ENCODE data around the gene EMD.

The EMD gene

GRCh38 chrX:154403192-154403591, 24.1 kb downstream of the EMD start:
- Histone ChIP-seq H3K36me3 (peaks cover 22 to 34% (median 24%) of the 10 kb centered on the region in 11 experiments), H3K4me2 (no peak overlapping the region), H3K4me1 (peaks cover 2 to 26% (median 10%) of the 10 kb centered on the region in 10 experiments; a peak in 18 of 20 replicates), H3K27me3 (peaks cover 0 to 50% (median 19%) of the 10 kb centered on the region in 11 experiments; a peak in 17 of 22 replicates), H3K9ac (no peak overlapping the region), H3K9me3 (replicated peaks in 1 of 11) (peaks cover 6 to 19% (median 13%) of the 10 kb centered on the region in 11 experiments; a peak in 18 of 22 replicates), H4K20me1 (peaks cover 36 to 64% (median 46%) of the 10 kb centered on the region in 11 experiments; a peak in 21 of 22 replicates), H3K27ac (no peak overlapping the region), H3K4me3 (no peak overlapping the region)
- TF ChIP-seq Cebpa-rat (IDR thresholded peaks at IDR 0.05): no peak

GRCh38 chrX:154403858-154404257, 24.8 kb downstream of the EMD start:
- H3K27me3 ChIP-seq: peaks cover 0 to 57% (median 22%) of the 10 kb centered on the region in 11 experiments; a peak in 17 of 22 replicates
- H3K9ac ChIP-seq: no peak overlapping the region
- peaks cover 0 to 12% (median 7%) of the 10 kb centered on the region in 11 experiments; a peak in 15 of 22 replicates for H3K9me3 ChIP-seq (replicated peaks in 1 of 11)
- peaks cover 22 to 34% (median 24%) of the 10 kb centered on the region in 11 experiments for H3K36me3 ChIP-seq
- H3K4me1 ChIP-seq: peaks cover 9 to 29% (median 16%) of the 10 kb centered on the region in 10 experiments; a peak in 19 of 20 replicates
- no peak overlapping the region for H3K4me3 ChIP-seq
- peaks cover 34 to 64% (median 46%) of the 10 kb centered on the region in 11 experiments; a peak in 21 of 22 replicates for H4K20me1 ChIP-seq
- no peak overlapping the region for H3K4me2 ChIP-seq
- H3K27ac ChIP-seq: no peak overlapping the region
- no peak for TF ChIP-seq Cebpa-rat (IDR thresholded peaks at IDR 0.05)

- TF ChIP-seq Cebpa-rat (IDR thresholded peaks at IDR 0.05): no peak
- Histone ChIP-seq H3K27me3 (peaks cover 0 to 54% (median 22%) of the 10 kb centered on the region in 11 experiments; a peak in 17 of 22 replicates), H3K9me3 (replicated peaks in 1 of 11) (peaks cover 0 to 10% (median 0%) of the 10 kb centered on the region in 11 experiments; a peak in 5 of 22 replicates), H3K4me1 (peaks cover 12 to 33% (median 19%) of the 10 kb centered on the region in 10 experiments; a peak in 19 of 20 replicates), H3K9ac (no peak overlapping the region), H3K4me3 (no peak overlapping the region), H4K20me1 (peaks cover 26 to 55% (median 38%) of the 10 kb centered on the region in 11 experiments; a peak in 21 of 22 replicates), H3K36me3 (peaks cover 13 to 26% (median 16%) of the 10 kb centered on the region in 11 experiments), H3K4me2 (no peak overlapping the region), H3K27ac (no peak overlapping the region)
Measured at GRCh38 chrX:154404625-154405192, 25.6 kb downstream of the EMD start.

- Histone ChIP-seq H3K4me2 (peak overlapping the region; percentile 79 to 91 (median 87)), H3K36me3 (peaks cover 0 to 14% (median 2%) of the 10 kb centered on the region in 11 experiments; a peak in 4 of 22 replicates), H3K9me3 (replicated peaks in 1 of 11) (peaks cover 0 to 31% (median 13%) of the 10 kb centered on the region in 11 experiments; a peak in 17 of 22 replicates), H3K27ac (peak overlapping the region in 10 of 11 experiments; percentile 11 to 88 (median 67); a peak in 21 of 22 replicates), H3K27me3 (peaks cover 0 to 33% (median 7%) of the 10 kb centered on the region in 11 experiments; a peak in 14 of 22 replicates), H4K20me1 (peaks cover 0 to 21% (median 0%) of the 10 kb centered on the region in 11 experiments; a peak in 6 of 22 replicates), H3K9ac (peak overlapping the region; percentile 63 to 81 (median 75)), H3K4me3 (peak overlapping the region; percentile 47 to 69 (median 56)), H3K4me1 (peaks cover 30 to 43% (median 36%) of the 10 kb centered on the region in 10 experiments)
- TF ChIP-seq Cebpa-rat (IDR thresholded peaks at IDR 0.05): no peak
Measured at GRCh38 chrX:154408659-154409221, 29.6 kb downstream of the EMD start.

- peaks cover 0 to 37% (median 7%) of the 10 kb centered on the region in 11 experiments; a peak in 14 of 22 replicates for H3K27me3 ChIP-seq
- peaks cover 0 to 17% (median 4%) of the 10 kb centered on the region in 11 experiments; a peak in 4 of 22 replicates for H3K36me3 ChIP-seq
- H3K4me3 ChIP-seq: peak within 1 kb of the TSS; percentile 47 to 69 (median 56)
- peaks cover 0 to 19% (median 0%) of the 10 kb centered on the region in 11 experiments; a peak in 5 of 22 replicates for H4K20me1 ChIP-seq
- peak within 1 kb of the TSS in 10 of 11 experiments; percentile 11 to 88 (median 67); a peak in 21 of 22 replicates for H3K27ac ChIP-seq
- peak within 1 kb of the TSS; percentile 79 to 91 (median 87) for H3K4me2 ChIP-seq
- peak within 1 kb of the TSS; percentile 63 to 81 (median 75) for H3K9ac ChIP-seq
- no peak for TF ChIP-seq Cebpa-rat (IDR thresholded peaks at IDR 0.05)
- peaks cover 0 to 27% (median 13%) of the 10 kb centered on the region in 11 experiments; a peak in 17 of 22 replicates for H3K9me3 ChIP-seq (replicated peaks in 1 of 11)
- peaks cover 30 to 43% (median 36%) of the 10 kb centered on the region in 10 experiments for H3K4me1 ChIP-seq
Measured at GRCh38 chrX:154409222-154409871, 30.3 kb downstream of the EMD start, which contains the start of gene DNASE1L1. Gene DNASE1L1 (minus strand): TSS chrX:154409254. CDS start chrX:154405568, 3,686 bp downstream.

- Histone ChIP-seq H3K27ac (peak overlapping the region; percentile 64 to 89 (median 86)), H3K9ac (peak overlapping the region; percentile 79 to 92 (median 84)), H3K4me1 (peaks cover 30 to 39% (median 35%) of the 10 kb centered on the region in 10 experiments), H3K4me3 (peak overlapping the region; percentile 67 to 82 (median 78)), H3K9me3 (replicated peaks in 1 of 11) (peaks cover 0 to 27% (median 13%) of the 10 kb centered on the region in 11 experiments; a peak in 17 of 22 replicates), H3K27me3 (peaks cover under 1 to 37% (median 9%) of the 10 kb centered on the region in 11 experiments; a peak in 15 of 22 replicates), H3K4me2 (peak overlapping the region; percentile 79 to 91 (median 88)), H3K36me3 (peaks cover 0 to 20% (median 4%) of the 10 kb centered on the region in 11 experiments; a peak in 5 of 22 replicates), H4K20me1 (peaks cover 0 to 9% (median 0%) of the 10 kb centered on the region in 11 experiments; a peak in 1 of 22 replicates)
- TF ChIP-seq Cebpa-rat (IDR thresholded peaks at IDR 0.05): no peak
Measured at GRCh38 chrX:154411981-154412340, 32.9 kb downstream of the EMD start.

- peaks cover 0 to 9% (median 0%) of the 10 kb centered on the region in 11 experiments; a peak in 4 of 22 replicates for H4K20me1 ChIP-seq
- 0 out of 22 replicates have a peak, but pooled peaks of 1 of the 11 experiments have one; percentile 22 for TF ChIP-seq Cebpa-rat (IDR thresholded peaks at IDR 0.05)
- H3K9me3 ChIP-seq (replicated peaks in 1 of 11): peaks cover 0 to 27% (median 13%) of the 10 kb centered on the region in 11 experiments; a peak in 17 of 22 replicates
- peak overlapping the region; percentile 67 to 82 (median 78) for H3K4me3 ChIP-seq
- peak overlapping the region in 10 of 11 experiments; percentile 71 to 89 (median 87); a peak in 19 of 22 replicates for H3K27ac ChIP-seq
- peaks cover 0 to 20% (median 4%) of the 10 kb centered on the region in 11 experiments; a peak in 5 of 22 replicates for H3K36me3 ChIP-seq
- peak overlapping the region; percentile 79 to 91 (median 88) for H3K4me2 ChIP-seq
- peak overlapping the region; percentile 79 to 92 (median 84); a peak in 21 of 22 replicates for H3K9ac ChIP-seq
- H3K4me1 ChIP-seq: peaks cover 30 to 39% (median 34%) of the 10 kb centered on the region in 10 experiments
- peaks cover 5 to 43% (median 14%) of the 10 kb centered on the region in 11 experiments; a peak in 18 of 22 replicates for H3K27me3 ChIP-seq
Measured at GRCh38 chrX:154412468-154412867, 33.4 kb downstream of the EMD start.
